Measurements from ENCODE around the gene CEBPZ. TPM values are rescaled to one million over a fixed set of nuclear protein-coding genes. Genes with fewer than 3 reads are reported as not detected.
"Not testable (repeated sequence)": the region's sequence is repeated elsewhere in the genome, so short reads cannot be mapped to it uniquely, and the experiment has no call there.

The CEBPZ gene
- total RNA-seq, 1 experiment from 2014 or later, result 61.4 TPM

GRCh38 chr2:37232131-37232933 lies 936 bp upstream of the CEBPZ start:
- peak in 1 of 2 experiments; percentile 28 for DNase-seq (ENCODE audit: low read depth in 1 of 2, low spot score in 2 of 2)
- H3K9me3 ChIP-seq (replicated peaks), result no peaks in the 10 kb centered on the region
- peaks cover 13% of the 10 kb centered on the region; the same call in 1 of the 2 replicates for H3K4me1 ChIP-seq (replicated peaks)
- H3K27me3 ChIP-seq (replicated peaks), result no peaks in the 10 kb centered on the region
- H3K27ac ChIP-seq, result peak overlapping the region; percentile 67
- peak overlapping the region; percentile 83 for H3K4me3 ChIP-seq
- peaks cover 47% of the 10 kb centered on the region for H3K36me3 ChIP-seq

- Histone ChIP-seq H3K27ac (peak overlapping the region; percentile 67; the same call in 1 of the 2 replicates), H3K4me3 (peak overlapping the region; percentile 83), H3K27me3 (replicated peaks) (no peaks in the 10 kb centered on the region), H3K9me3 (replicated peaks) (no peaks in the 10 kb centered on the region), H3K4me1 (replicated peaks) (peaks cover 13% of the 10 kb centered on the region; the same call in 1 of the 2 replicates), H3K36me3 (peaks cover 54% of the 10 kb centered on the region)
- DNase-seq (ENCODE audit: low read depth in 1 of 2, low spot score in 2 of 2), result peak in 1 of 2 experiments; percentile 9
Measured at GRCh38 chr2:37230581-37230980, 815 bp downstream of the CEBPZ start.

GRCh38 chr2:37228788-37229187 lies 2.6 kb downstream of the CEBPZ start:
- DNase-seq (ENCODE audit: low read depth in 1 of 2, low spot score in 2 of 2), result no peak

GRCh38 chr2:37226863-37227262 lies 4.5 kb downstream of the CEBPZ start:
- Histone ChIP-seq H3K9me3 (replicated peaks) (no peaks in the 10 kb centered on the region), H3K4me3 (no peak overlapping the region), H3K4me1 (replicated peaks) (peaks cover 5% of the 10 kb centered on the region; the same call in 1 of the 2 replicates), H3K36me3 (peaks cover 75% of the 10 kb centered on the region), H3K27me3 (replicated peaks) (no peaks in the 10 kb centered on the region), H3K27ac (no peak overlapping the region)
- DNase-seq (ENCODE audit: low read depth in 1 of 2, low spot score in 2 of 2), result no peak

More at GRCh38 chr2:37228788-37229187, 2.6 kb downstream of the CEBPZ start:
- Histone ChIP-seq H3K4me3 (no peak overlapping the region), H3K4me1 (replicated peaks) (peaks cover 13% of the 10 kb centered on the region; the same call in 1 of the 2 replicates), H3K9me3 (replicated peaks) (no peaks in the 10 kb centered on the region), H3K27ac (no peak overlapping the region), H3K27me3 (replicated peaks) (no peaks in the 10 kb centered on the region), H3K36me3 (peaks cover 66% of the 10 kb centered on the region)

- not testable (repeated sequence) for H3K27ac ChIP-seq; H3K9me3 ChIP-seq (replicated peaks); H3K4me3 ChIP-seq; H3K4me1 ChIP-seq (replicated peaks); DNase-seq (ENCODE audit: low read depth in 1 of 2, low spot score in 2 of 2); H3K27me3 ChIP-seq (replicated peaks)
- peaks cover 83% of the 10 kb centered on the region for H3K36me3 ChIP-seq
Measured at GRCh38 chr2:37225129-37225528, 6.3 kb downstream of the CEBPZ start.

GRCh38 chr2:37224063-37224462 lies 7.3 kb downstream of the CEBPZ start:
- H3K4me3 ChIP-seq, result no peak overlapping the region
- DNase-seq (ENCODE audit: low read depth in 1 of 2, low spot score in 2 of 2), result no peak
- H3K9me3 ChIP-seq (replicated peaks), result no peaks in the 10 kb centered on the region
- H3K4me1 ChIP-seq (replicated peaks), result no peaks in the 10 kb centered on the region
- peaks cover 88% of the 10 kb centered on the region for H3K36me3 ChIP-seq
- H3K27me3 ChIP-seq (replicated peaks), result no peaks in the 10 kb centered on the region
- no peak overlapping the region for H3K27ac ChIP-seq

GRCh38 chr2:37223131-37223530 lies 8.3 kb downstream of the CEBPZ start:
- no peaks in the 10 kb centered on the region for H3K27me3 ChIP-seq (replicated peaks)
- H3K4me1 ChIP-seq (replicated peaks), result no peaks in the 10 kb centered on the region
- no peak overlapping the region for H3K4me3 ChIP-seq
- no peak for DNase-seq (ENCODE audit: low read depth in 1 of 2, low spot score in 2 of 2)
- H3K36me3 ChIP-seq, result peaks cover 89% of the 10 kb centered on the region
- no peaks in the 10 kb centered on the region for H3K9me3 ChIP-seq (replicated peaks)
- no peak overlapping the region for H3K27ac ChIP-seq

GRCh38 chr2:37219046-37219445 lies 12.3 kb downstream of the CEBPZ start:
- no peak overlapping the region for H3K4me3 ChIP-seq
- no peak overlapping the region for H3K27ac ChIP-seq
- H3K27me3 ChIP-seq (replicated peaks), result no peaks in the 10 kb centered on the region
- DNase-seq (ENCODE audit: low read depth in 1 of 2, low spot score in 2 of 2), result no peak
- peaks cover 90% of the 10 kb centered on the region for H3K36me3 ChIP-seq
- H3K4me1 ChIP-seq (replicated peaks), result no peaks in the 10 kb centered on the region
- H3K9me3 ChIP-seq (replicated peaks), result no peaks in the 10 kb centered on the region

GRCh38 chr2:37215250-37215649 lies 16.1 kb downstream of the CEBPZ start:
- Histone ChIP-seq H3K27me3 (replicated peaks) (no peaks in the 10 kb centered on the region), H3K27ac (no peak overlapping the region), H3K9me3 (replicated peaks) (no peaks in the 10 kb centered on the region), H3K4me3 (no peak overlapping the region), H3K4me1 (replicated peaks) (no peaks in the 10 kb centered on the region), H3K36me3 (peaks cover 86% of the 10 kb centered on the region)
- DNase-seq (ENCODE audit: low read depth in 1 of 2, low spot score in 2 of 2), result no peak

GRCh38 chr2:37211939-37212338 lies 19.5 kb downstream of the CEBPZ start:
- DNase-seq (ENCODE audit: low read depth in 1 of 2, low spot score in 2 of 2), result no peak
- no peaks in the 10 kb centered on the region for H3K4me1 ChIP-seq (replicated peaks)
- no peaks in the 10 kb centered on the region for H3K27me3 ChIP-seq (replicated peaks)
- H3K9me3 ChIP-seq (replicated peaks), result peaks cover 3% of the 10 kb centered on the region; the same call in 1 of the 2 replicates
- no peak overlapping the region for H3K4me3 ChIP-seq
- H3K36me3 ChIP-seq, result peaks cover 97% of the 10 kb centered on the region
- no peak overlapping the region for H3K27ac ChIP-seq

- H3K36me3 ChIP-seq, result peaks cover 97% of the 10 kb centered on the region
- no peaks in the 10 kb centered on the region for H3K27me3 ChIP-seq (replicated peaks)
- DNase-seq (ENCODE audit: low read depth in 1 of 2, low spot score in 2 of 2), result no peak
- H3K4me1 ChIP-seq (replicated peaks), result no peaks in the 10 kb centered on the region
- peaks cover 3% of the 10 kb centered on the region; the same call in 1 of the 2 replicates for H3K9me3 ChIP-seq (replicated peaks)
- H3K4me3 ChIP-seq, result no peak overlapping the region
- H3K27ac ChIP-seq, result no peak overlapping the region
Measured at GRCh38 chr2:37211212-37211611, 20.2 kb downstream of the CEBPZ start.

- DNase-seq (ENCODE audit: low read depth in 1 of 2, low spot score in 2 of 2); H3K4me3 ChIP-seq; H3K27ac ChIP-seq; H3K27me3 ChIP-seq (replicated peaks); H3K4me1 ChIP-seq (replicated peaks); H3K9me3 ChIP-seq (replicated peaks): not testable (repeated sequence)
- H3K36me3 ChIP-seq, result peaks cover 92% of the 10 kb centered on the region
Measured at GRCh38 chr2:37206760-37207159, 24.6 kb downstream of the CEBPZ start.

GRCh38 chr2:37205689-37206341 lies 25.6 kb downstream of the CEBPZ start:
- Histone ChIP-seq H3K27ac (no peak overlapping the region), H3K27me3 (replicated peaks) (no peaks in the 10 kb centered on the region), H3K36me3 (peaks cover 87% of the 10 kb centered on the region), H3K4me1 (replicated peaks) (peaks cover 14% of the 10 kb centered on the region), H3K4me3 (no peak overlapping the region), H3K9me3 (replicated peaks) (peaks cover 3% of the 10 kb centered on the region; the same call in 1 of the 2 replicates)
- no peak for DNase-seq (ENCODE audit: low read depth in 1 of 2, low spot score in 2 of 2)

- Histone ChIP-seq H3K4me1 (replicated peaks) (peaks cover 20% of the 10 kb centered on the region), H3K36me3 (peaks cover 87% of the 10 kb centered on the region)
- H3K27ac ChIP-seq; H3K4me3 ChIP-seq; H3K9me3 ChIP-seq (replicated peaks); H3K27me3 ChIP-seq (replicated peaks); DNase-seq (ENCODE audit: low read depth in 1 of 2, low spot score in 2 of 2): not testable (repeated sequence)
Measured at GRCh38 chr2:37205071-37205661, 26.2 kb downstream of the CEBPZ start.
